Measurements from ENCODE around the gene MOB2.

GRCh38 chr11:1468002-1468401 lies 18.6 kb downstream of the MOB2 start:
- TF ChIP-seq CTCF (IDR thresholded peaks at IDR 0.05; ENCODE audit: insufficient read depth, low read depth, low read length): no peak
- no peak for TF ChIP-seq EZH2 (IDR thresholded peaks at IDR 0.05; ENCODE audit: insufficient read depth, low read length)
